ENCODE measurements around the gene BSPRY. TPM values are rescaled to one million over a fixed set of nuclear protein-coding genes. Genes with fewer than 3 reads are reported as not detected.
"Not testable (repeated sequence)": the region's sequence is repeated elsewhere in the genome, so short reads cannot be mapped to it uniquely, and the experiment has no call there.

The BSPRY gene
- total and polyA plus RNA-seq, 2 donors (not counting 1 experiment from before 2014, with no cell fraction given), result not detected

DNA sequence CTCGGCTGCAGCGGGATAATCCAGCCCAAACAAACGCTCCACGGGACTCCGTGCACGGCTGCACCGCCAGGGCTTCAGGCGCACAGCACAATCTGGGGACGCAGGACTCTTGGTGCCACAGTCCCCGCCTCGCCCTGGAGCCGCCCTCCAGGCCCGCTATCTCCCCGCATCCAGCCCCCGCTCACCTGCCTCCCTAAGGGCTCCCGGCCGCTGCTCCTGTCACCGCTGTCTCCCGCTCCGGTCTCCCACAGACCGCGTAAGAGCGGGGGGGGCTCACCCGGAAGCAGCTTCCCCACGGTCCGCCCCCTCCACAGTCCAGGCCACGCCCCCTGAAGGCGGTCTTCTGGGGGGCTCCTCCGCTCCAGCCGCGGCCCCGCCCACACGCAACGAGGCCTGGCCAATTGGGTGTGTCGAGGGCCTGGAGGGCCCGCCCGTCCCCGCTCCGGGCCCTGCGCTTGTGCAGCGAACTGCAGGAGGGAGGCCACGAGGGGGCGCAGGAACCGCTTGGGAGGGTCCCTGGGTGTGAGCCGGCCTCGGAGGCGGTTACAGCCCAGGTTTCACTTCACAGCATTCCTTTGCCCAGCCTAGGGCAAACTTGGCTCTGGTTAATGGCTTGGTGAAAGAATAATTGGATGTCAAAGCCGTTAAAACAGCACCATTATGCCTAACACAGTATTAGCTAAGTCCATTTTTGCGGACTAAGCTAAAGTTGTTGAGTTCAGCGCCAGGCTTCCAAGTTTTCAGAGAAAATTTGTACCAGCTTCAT, 51.9 kb downstream of the BSPRY start, which contains the start of gene ALAD:
Gene ALAD, minus strand, starts transcription at position 258 of the 766 bp plus-strand sequence. CDS start 7,725 bp downstream, outside the sequence.
- peak within 1 kb of the TSS; percentile 78 to 96 (median 85) for H3K4me3 ChIP-seq (replicated peaks in 1 of 4; ENCODE audit: control extremely low read depth in 1 of 4, insufficient read depth in 1 of 4, low read depth in 3 of 4, low read length in 4 of 4)
- DNase-seq (ENCODE audit: low read depth in 2 of 2), result peak; percentile 97 to 98
- H4K20me1 ChIP-seq (ENCODE audit: control insufficient read depth, extremely low read depth, insufficient read depth, low read length), result no peaks in the 10 kb centered on the region
- no peaks in the 10 kb centered on the region for H3K27me3 ChIP-seq (ENCODE audit: control insufficient read depth, insufficient read depth, low read length)
- no peaks in the 10 kb centered on the region for H3K79me2 ChIP-seq (ENCODE audit: control insufficient read depth, insufficient read depth, low read length)
- H3K36me3 ChIP-seq (ENCODE audit: control insufficient read depth, insufficient read depth, low read length), result no peaks in the 10 kb centered on the region
- H3K9ac ChIP-seq (ENCODE audit: insufficient read depth, low read length), result peak within 1 kb of the TSS; percentile 62
- H2AFZ ChIP-seq (ENCODE audit: low read length), result peak within 1 kb of the TSS; percentile 95
- TF ChIP-seq, protein P1, sequence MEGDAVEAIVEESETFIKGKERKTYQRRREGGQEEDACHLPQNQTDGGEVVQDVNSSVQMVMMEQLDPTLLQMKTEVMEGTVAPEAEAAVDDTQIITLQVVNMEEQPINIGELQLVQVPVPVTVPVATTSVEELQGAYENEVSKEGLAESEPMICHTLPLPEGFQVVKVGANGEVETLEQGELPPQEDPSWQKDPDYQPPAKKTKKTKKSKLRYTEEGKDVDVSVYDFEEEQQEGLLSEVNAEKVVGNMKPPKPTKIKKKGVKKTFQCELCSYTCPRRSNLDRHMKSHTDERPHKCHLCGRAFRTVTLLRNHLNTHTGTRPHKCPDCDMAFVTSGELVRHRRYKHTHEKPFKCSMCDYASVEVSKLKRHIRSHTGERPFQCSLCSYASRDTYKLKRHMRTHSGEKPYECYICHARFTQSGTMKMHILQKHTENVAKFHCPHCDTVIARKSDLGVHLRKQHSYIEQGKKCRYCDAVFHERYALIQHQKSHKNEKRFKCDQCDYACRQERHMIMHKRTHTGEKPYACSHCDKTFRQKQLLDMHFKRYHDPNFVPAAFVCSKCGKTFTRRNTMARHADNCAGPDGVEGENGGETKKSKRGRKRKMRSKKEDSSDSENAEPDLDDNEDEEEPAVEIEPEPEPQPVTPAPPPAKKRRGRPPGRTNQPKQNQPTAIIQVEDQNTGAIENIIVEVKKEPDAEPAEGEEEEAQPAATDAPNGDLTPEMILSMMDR (conservative IDR thresholded peaks at IDR 0.05 in 1 of 2, IDR thresholded peaks at IDR 0.05 in 1 of 2; ENCODE audit: low read depth in 1 of 2, low read length in 2 of 2), result peak; percentile 82 to 83
- no peak for TF ChIP-seq EZH2 (IDR thresholded peaks at IDR 0.05; ENCODE audit: low read length, missing control alignments)
- peak within 1 kb of the TSS; percentile 99 for H3K4me2 ChIP-seq (ENCODE audit: extremely low read depth, insufficient read depth, low read length)
- H3K4me1 ChIP-seq (ENCODE audit: control insufficient read depth, extremely low read depth, insufficient read depth, low read length), result no peaks in the 10 kb centered on the region
- H3K27ac ChIP-seq (ENCODE audit: insufficient read depth, low read length), result peak within 1 kb of the TSS; percentile 46
- H3K9me3 ChIP-seq (ENCODE audit: control insufficient read depth, insufficient read depth, low read depth, low read length), result no peaks in the 10 kb centered on the region

DNA sequence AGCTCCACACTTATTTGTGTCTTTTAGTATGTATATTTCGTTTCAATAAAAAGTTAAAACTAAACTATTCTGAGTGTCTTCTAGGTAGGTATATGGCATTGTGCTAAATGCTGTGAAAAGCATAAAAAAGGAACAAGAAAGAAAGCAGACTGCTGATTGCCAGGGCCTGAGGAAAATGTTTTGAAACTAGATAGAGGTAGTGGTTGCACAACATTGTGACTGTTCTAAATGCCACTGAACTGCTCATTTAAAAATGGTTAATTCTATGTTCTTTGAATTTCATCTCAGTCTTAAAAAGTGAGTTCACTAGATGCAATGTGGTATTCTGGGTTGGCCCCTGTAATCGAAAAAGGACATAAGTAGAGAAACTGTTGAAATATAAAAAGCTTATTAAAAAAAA, 54.3 kb downstream of the BSPRY start:
- Histone ChIP-seq H3K4me2 (ENCODE audit: extremely low read depth, insufficient read depth, low read length) (no peak overlapping the region), H3K79me2 (ENCODE audit: control insufficient read depth, insufficient read depth, low read length) (peaks cover 4% of the 10 kb centered on the region), H3K4me1 (ENCODE audit: control insufficient read depth, extremely low read depth, insufficient read depth, low read length) (no peaks in the 10 kb centered on the region), H3K27me3 (ENCODE audit: control insufficient read depth, insufficient read depth, low read length) (no peaks in the 10 kb centered on the region), H3K36me3 (ENCODE audit: control insufficient read depth, insufficient read depth, low read length) (peaks cover 2% of the 10 kb centered on the region), H3K4me3 (replicated peaks in 1 of 4; ENCODE audit: control extremely low read depth in 1 of 4, insufficient read depth in 1 of 4, low read depth in 3 of 4, low read length in 4 of 4) (no peak overlapping the region), H3K9me3 (ENCODE audit: control insufficient read depth, insufficient read depth, low read depth, low read length) (no peaks in the 10 kb centered on the region), H3K27ac (ENCODE audit: insufficient read depth, low read length) (no peak overlapping the region), H3K9ac (ENCODE audit: insufficient read depth, low read length) (no peak overlapping the region), H2AFZ (ENCODE audit: low read length) (no peak overlapping the region), H4K20me1 (ENCODE audit: control insufficient read depth, extremely low read depth, insufficient read depth, low read length) (no peaks in the 10 kb centered on the region)
- DNase-seq (ENCODE audit: low read depth in 2 of 2), result no peak
- TF ChIP-seq EZH2 (IDR thresholded peaks at IDR 0.05; ENCODE audit: low read length, missing control alignments), result no peak
- TF ChIP-seq, protein P1 (conservative IDR thresholded peaks at IDR 0.05 in 1 of 2, IDR thresholded peaks at IDR 0.05 in 1 of 2; ENCODE audit: low read depth in 1 of 2, low read length in 2 of 2), result no peak

DNA sequence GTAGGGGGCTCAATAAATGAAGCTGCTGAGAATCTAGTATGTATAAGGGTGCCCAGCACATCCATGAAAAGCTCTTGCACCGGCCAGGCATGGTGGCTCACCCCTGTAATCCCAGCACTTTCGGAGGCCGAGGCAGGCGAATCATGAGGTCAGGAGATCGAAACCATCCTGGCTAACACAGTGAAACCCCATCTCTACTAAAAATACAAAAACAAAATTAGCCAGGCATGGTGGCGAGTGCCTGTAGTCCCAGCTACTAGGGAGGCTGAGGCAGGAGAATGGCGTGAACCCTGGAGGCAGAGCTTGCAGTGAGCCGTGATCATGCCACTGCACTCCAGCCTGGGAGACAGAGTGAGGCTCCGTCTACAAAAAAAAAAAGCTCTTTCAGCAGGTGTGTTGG, 57.0 kb downstream of the BSPRY start:
- H3K36me3 ChIP-seq (ENCODE audit: control insufficient read depth, insufficient read depth, low read length); H3K4me2 ChIP-seq (ENCODE audit: extremely low read depth, insufficient read depth, low read length); H2AFZ ChIP-seq (ENCODE audit: low read length); H3K27ac ChIP-seq (ENCODE audit: insufficient read depth, low read length); H3K9ac ChIP-seq (ENCODE audit: insufficient read depth, low read length); H4K20me1 ChIP-seq (ENCODE audit: control insufficient read depth, extremely low read depth, insufficient read depth, low read length); H3K4me1 ChIP-seq (ENCODE audit: control insufficient read depth, extremely low read depth, insufficient read depth, low read length); H3K9me3 ChIP-seq (ENCODE audit: control insufficient read depth, insufficient read depth, low read depth, low read length); H3K4me3 ChIP-seq (replicated peaks in 1 of 4; ENCODE audit: control extremely low read depth in 1 of 4, insufficient read depth in 1 of 4, low read depth in 3 of 4, low read length in 4 of 4); H3K27me3 ChIP-seq (ENCODE audit: control insufficient read depth, insufficient read depth, low read length); DNase-seq (ENCODE audit: low read depth in 2 of 2): not testable (repeated sequence)
- peaks cover 19% of the 10 kb centered on the region for H3K79me2 ChIP-seq (ENCODE audit: control insufficient read depth, insufficient read depth, low read length)
